Measurements from ENCODE around the gene TICAM2. TPM values are rescaled to one million over a fixed set of nuclear protein-coding genes. Genes with fewer than 3 reads are reported as not detected.
"Not testable (repeated sequence)": the region's sequence is repeated elsewhere in the genome, so short reads cannot be mapped to it uniquely, and the experiment has no call there.

The TICAM2 gene
- under 1 TPM; 0.72 to 0.91 TPM for total RNA-seq

GRCh38 chr5:115601701-115602590 is at the start of gene TICAM2:
Gene TICAM2 (minus strand): TSS chr5:115602479. CDS start chr5:115581256, 21,223 bp downstream.
- Mint-ChIP-seq H3K9me3 (no peaks in the 10 kb centered on the region), H3K36me3 (ENCODE audit: low read depth) (peaks cover 10% of the 10 kb centered on the region)
- peak; percentile 76 for DNase-seq

GRCh38 chr5:115649541-115649940 is 47.3 kb upstream of the TICAM2 start:
- DNase-seq, result no peak
- no peaks in the 10 kb centered on the region for H3K9me3 Mint-ChIP-seq
- H3K4me3 Mint-ChIP-seq, result no peak overlapping the region
- H3K36me3 Mint-ChIP-seq (ENCODE audit: low read depth), result no peaks in the 10 kb centered on the region
- intact Hi-C loops (cut with micrococcal nuclease), result no loop called here
- peaks cover 18% of the 10 kb centered on the region for H3K27me3 Mint-ChIP-seq (ENCODE audit: low read depth)
- no peaks in the 10 kb centered on the region for H3K4me1 Mint-ChIP-seq (ENCODE audit: low read depth)
- H3K27ac Mint-ChIP-seq, result no peak overlapping the region
- CTCF ChIA-PET, result no interaction called here

More at GRCh38 chr5:115601701-115602590, at the start of gene TICAM2:
- intact Hi-C loops (cut with micrococcal nuclease), result loop anchor here (1.0 to 2.0 kb wide), 5 partner anchors 24 to 239 kb away; partner anchors contain the start of genes AP3S1, ATG12, FEM1C and TMED7
- Mint-ChIP-seq H3K4me3 (peak within 1 kb of the TSS; percentile 59), H3K27me3 (ENCODE audit: low read depth) (no peaks in the 10 kb centered on the region), H3K4me1 (ENCODE audit: low read depth) (peaks cover 39% of the 10 kb centered on the region), H3K27ac (no peak within 1 kb of the TSS)
- CTCF ChIA-PET, result interaction anchor here (0.6 to 1.1 kb wide), 6 partner anchors 11 to 714 kb away, joined by 3 to 4 read pairs (median 3); no protein-coding TSS in a partner anchor

GRCh38 chr5:115648056-115648455 is 45.8 kb upstream of the TICAM2 start:
- intact Hi-C loops (cut with micrococcal nuclease), result no loop called here
- no peak for DNase-seq
- Mint-ChIP-seq H3K4me1 (ENCODE audit: low read depth) (no peaks in the 10 kb centered on the region), H3K27me3 (ENCODE audit: low read depth) (peaks cover 28% of the 10 kb centered on the region), H3K27ac (no peak overlapping the region), H3K4me3 (no peak overlapping the region), H3K9me3 (no peaks in the 10 kb centered on the region), H3K36me3 (ENCODE audit: low read depth) (no peaks in the 10 kb centered on the region)
- CTCF ChIA-PET, result interaction anchor here (1.0 kb wide), 1 partner anchor 14 kb away, joined by 4 read pairs; no protein-coding TSS in a partner anchor

GRCh38 chr5:115645386-115645785 is 43.1 kb upstream of the TICAM2 start:
- peaks cover 33% of the 10 kb centered on the region for H3K27me3 Mint-ChIP-seq (ENCODE audit: low read depth)
- H3K4me1 Mint-ChIP-seq (ENCODE audit: low read depth); H3K9me3 Mint-ChIP-seq; H3K27ac Mint-ChIP-seq; H3K4me3 Mint-ChIP-seq; DNase-seq; H3K36me3 Mint-ChIP-seq (ENCODE audit: low read depth); intact Hi-C loops (cut with micrococcal nuclease): not testable (repeated sequence)
- CTCF ChIA-PET, result interaction anchor here (0.6 kb wide), 1 partner anchor 9 kb away, joined by 3 read pairs; no protein-coding TSS in a partner anchor

GRCh38 chr5:115644046-115644445 is 41.8 kb upstream of the TICAM2 start:
- intact Hi-C loops (cut with micrococcal nuclease), result no loop called here
- H3K36me3 Mint-ChIP-seq (ENCODE audit: low read depth), result no peaks in the 10 kb centered on the region

GRCh38 chr5:115641948-115642347 is 39.7 kb upstream of the TICAM2 start:
- no peak for DNase-seq
- H3K9me3 Mint-ChIP-seq, result no peaks in the 10 kb centered on the region
- no peak overlapping the region for H3K27ac Mint-ChIP-seq
- CTCF ChIA-PET, result no interaction called here
- intact Hi-C loops (cut with micrococcal nuclease), result no loop called here
- H3K36me3 Mint-ChIP-seq (ENCODE audit: low read depth), result no peaks in the 10 kb centered on the region
- H3K27me3 Mint-ChIP-seq (ENCODE audit: low read depth), result peaks cover 39% of the 10 kb centered on the region
- H3K4me3 Mint-ChIP-seq, result no peak overlapping the region
- H3K4me1 Mint-ChIP-seq (ENCODE audit: low read depth), result peaks cover 20% of the 10 kb centered on the region

More at GRCh38 chr5:115644046-115644445, 41.8 kb upstream of the TICAM2 start:
- no peaks in the 10 kb centered on the region for H3K9me3 Mint-ChIP-seq
- DNase-seq, result no peak
- H3K4me3 Mint-ChIP-seq, result no peak overlapping the region
- CTCF ChIA-PET, result no interaction called here
- H3K4me1 Mint-ChIP-seq (ENCODE audit: low read depth), result peaks cover 3% of the 10 kb centered on the region
- no peak overlapping the region for H3K27ac Mint-ChIP-seq
- peaks cover 44% of the 10 kb centered on the region for H3K27me3 Mint-ChIP-seq (ENCODE audit: low read depth)

GRCh38 chr5:115640274-115640673 is 38.0 kb upstream of the TICAM2 start:
- intact Hi-C loops (cut with micrococcal nuclease), result no loop called here
- Mint-ChIP-seq H3K4me3 (no peak overlapping the region), H3K36me3 (ENCODE audit: low read depth) (no peaks in the 10 kb centered on the region), H3K27me3 (ENCODE audit: low read depth) (peaks cover 41% of the 10 kb centered on the region), H3K4me1 (ENCODE audit: low read depth) (peaks cover 31% of the 10 kb centered on the region), H3K27ac (no peak overlapping the region), H3K9me3 (no peaks in the 10 kb centered on the region)
- CTCF ChIA-PET, result no interaction called here
- no peak for DNase-seq

GRCh38 chr5:115639377-115639776 is 37.1 kb upstream of the TICAM2 start:
- no peaks in the 10 kb centered on the region for H3K36me3 Mint-ChIP-seq (ENCODE audit: low read depth)
- CTCF ChIA-PET, result no interaction called here
- no peak overlapping the region for H3K27ac Mint-ChIP-seq
- H3K27me3 Mint-ChIP-seq (ENCODE audit: low read depth), result peaks cover 32% of the 10 kb centered on the region
- DNase-seq, result no peak
- H3K4me1 Mint-ChIP-seq (ENCODE audit: low read depth), result peaks cover 35% of the 10 kb centered on the region
- H3K9me3 Mint-ChIP-seq, result no peaks in the 10 kb centered on the region
- intact Hi-C loops (cut with micrococcal nuclease), result no loop called here
- H3K4me3 Mint-ChIP-seq, result no peak overlapping the region

GRCh38 chr5:115637507-115637906 is 35.2 kb upstream of the TICAM2 start:
- Mint-ChIP-seq H3K4me3 (no peak overlapping the region), H3K4me1 (ENCODE audit: low read depth) (peaks cover 38% of the 10 kb centered on the region), H3K27me3 (ENCODE audit: low read depth) (peaks cover 24% of the 10 kb centered on the region), H3K27ac (no peak overlapping the region), H3K9me3 (no peaks in the 10 kb centered on the region), H3K36me3 (ENCODE audit: low read depth) (no peaks in the 10 kb centered on the region)
- DNase-seq, result no peak
- intact Hi-C loops (cut with micrococcal nuclease), result no loop called here
- CTCF ChIA-PET, result interaction anchor here (0.6 to 1.2 kb wide), 5 partner anchors 13 to 399 kb away, joined by 3 to 5 read pairs (median 4); no protein-coding TSS in a partner anchor

- Mint-ChIP-seq H3K4me3 (no peak overlapping the region), H3K9me3 (no peaks in the 10 kb centered on the region), H3K4me1 (ENCODE audit: low read depth) (peaks cover 38% of the 10 kb centered on the region), H3K27ac (no peak overlapping the region), H3K27me3 (ENCODE audit: low read depth) (peaks cover 22% of the 10 kb centered on the region), H3K36me3 (ENCODE audit: low read depth) (no peaks in the 10 kb centered on the region)
- intact Hi-C loops (cut with micrococcal nuclease), result no loop called here
- CTCF ChIA-PET, result interaction anchor here (0.7 to 2.5 kb wide), 10 partner anchors 10 to 433 kb away, joined by 3 to 26 read pairs (median 4); partner anchors contain the start of genes AP3S1 and ATG12
- no peak for DNase-seq
These were observed 33.7 kb upstream of the TICAM2 start for GRCh38 chr5:115636008-115636407.

DNA sequence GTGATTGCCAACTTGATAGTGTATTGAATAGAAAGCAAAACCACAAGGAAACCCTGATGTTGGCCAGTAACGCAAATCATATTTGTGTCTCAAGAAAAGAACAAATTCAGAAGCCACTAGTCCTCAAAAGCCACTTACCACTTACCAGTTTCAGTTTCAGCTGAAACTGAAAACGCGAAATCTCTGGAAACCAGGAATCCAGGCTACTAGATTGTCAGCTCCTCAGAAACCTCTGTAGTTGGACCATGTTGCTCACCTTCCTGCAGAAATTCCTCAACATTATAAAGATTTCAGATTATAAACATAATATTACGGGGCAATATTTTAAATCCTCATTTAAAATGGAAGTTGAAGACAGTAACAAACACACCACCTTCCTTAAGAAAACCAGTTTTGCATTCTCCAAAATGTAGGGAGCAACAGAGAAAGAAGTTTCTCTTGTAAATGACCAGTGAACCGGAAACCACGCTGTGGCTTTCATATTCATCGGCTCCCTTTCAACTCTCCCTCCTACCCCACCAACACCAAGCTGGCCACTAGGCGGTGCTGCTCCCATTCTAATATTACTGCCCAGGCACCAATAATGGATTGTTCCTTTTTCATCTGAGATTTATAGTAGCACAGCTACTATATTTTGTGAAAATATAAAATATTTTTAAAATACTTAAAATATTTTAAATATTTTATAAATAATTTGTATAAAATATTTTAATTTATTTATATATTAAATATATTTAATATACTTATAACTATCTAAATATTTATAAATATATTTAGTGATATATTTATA is 32.3 kb upstream of the TICAM2 start:
- CTCF ChIA-PET, result interaction anchor here (0.6 to 2.5 kb wide), 17 partner anchors 9 to 447 kb away, joined by 3 to 26 read pairs (median 4); partner anchors contain the start of genes AP3S1 and ATG12
- DNase-seq, result peak; percentile 94
- Mint-ChIP-seq H3K4me3 (no peak overlapping the region), H3K36me3 (ENCODE audit: low read depth) (no peaks in the 10 kb centered on the region), H3K9me3 (no peaks in the 10 kb centered on the region), H3K27ac (no peak overlapping the region), H3K4me1 (ENCODE audit: low read depth) (peaks cover 38% of the 10 kb centered on the region), H3K27me3 (ENCODE audit: low read depth) (peaks cover 12% of the 10 kb centered on the region)
- intact Hi-C loops (cut with micrococcal nuclease), result loop anchor here (1.0 kb wide), 4 partner anchors 136 to 434 kb away; no protein-coding TSS in a partner anchor

- H3K27ac Mint-ChIP-seq, result no peak overlapping the region
- H3K9me3 Mint-ChIP-seq, result no peaks in the 10 kb centered on the region
- peaks cover 10% of the 10 kb centered on the region for H3K4me1 Mint-ChIP-seq (ENCODE audit: low read depth)
- no peaks in the 10 kb centered on the region for H3K36me3 Mint-ChIP-seq (ENCODE audit: low read depth)
- intact Hi-C loops (cut with micrococcal nuclease), result loop anchor here (5.0 kb wide), 1 partner anchor 332 kb away; the partner anchor contains the start of gene LVRN
- DNase-seq, result no peak
- no peaks in the 10 kb centered on the region for H3K27me3 Mint-ChIP-seq (ENCODE audit: low read depth)
- no peak overlapping the region for H3K4me3 Mint-ChIP-seq
- CTCF ChIA-PET, result interaction anchor here (0.6 to 1.3 kb wide), 2 partner anchors 210 to 466 kb away, joined by 5 read pairs; no protein-coding TSS in a partner anchor
These were observed 27.6 kb upstream of the TICAM2 start for GRCh38 chr5:115629903-115630302.

All from activated naive CD4-positive, alpha-beta T cell treated with anti-CD3 and anti-CD28 coated beads for 36 hours (primary cell).